Activated T-cell treated with anti-CD3 and anti-CD28 coated beads for 48 hours (primary cell): ENCODE data around the gene UBE2F.

Experiments used
- DNase-seq: peaks from one replicate; pipeline ENCODE4 v3.0.0-alpha.2; 2020; ENCODE audit warnings: low read depth

Gene UBE2F

DNA sequence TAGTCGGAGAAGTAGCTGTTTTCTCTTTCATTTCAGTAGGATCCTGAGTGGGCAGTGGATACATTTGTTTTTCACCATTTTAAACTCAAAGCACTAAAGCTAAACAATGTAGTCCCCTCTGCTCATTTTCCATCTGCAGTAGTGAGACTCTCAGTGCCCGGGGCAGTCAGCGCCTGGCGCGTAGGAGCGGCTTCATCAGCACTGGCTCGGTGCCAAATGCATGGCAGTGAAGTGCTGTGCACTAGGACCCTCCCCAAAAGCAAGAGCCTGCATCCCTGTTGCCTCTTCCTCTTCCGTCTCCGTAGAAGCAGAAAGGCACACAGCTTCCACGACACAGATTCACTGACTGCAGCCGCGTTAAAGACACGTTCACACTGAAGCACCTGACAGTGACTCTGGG is 114.3 kb downstream of the UBE2F start:
- DNase-seq = no peak

DNA sequence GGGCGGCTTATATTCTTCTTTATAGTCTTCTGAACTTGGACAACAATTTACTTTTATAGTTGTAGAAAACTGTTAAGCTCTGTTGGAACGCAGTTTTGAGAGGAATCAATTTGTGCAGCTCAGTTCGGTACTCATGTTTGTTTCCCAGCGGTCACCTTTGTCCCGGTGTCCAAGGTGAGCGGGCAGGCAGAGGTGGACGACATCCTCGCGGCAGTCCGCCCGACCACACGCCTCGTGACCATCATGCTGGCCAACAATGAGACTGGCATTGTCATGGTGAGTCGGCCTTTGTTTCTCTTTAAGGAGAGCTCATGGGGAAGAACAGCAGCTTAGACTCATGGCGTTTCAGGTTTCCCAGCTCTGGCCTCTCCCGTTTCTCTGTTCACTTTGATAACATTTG is 114.7 kb downstream of the UBE2F start:
- no peak for DNase-seq

DNA sequence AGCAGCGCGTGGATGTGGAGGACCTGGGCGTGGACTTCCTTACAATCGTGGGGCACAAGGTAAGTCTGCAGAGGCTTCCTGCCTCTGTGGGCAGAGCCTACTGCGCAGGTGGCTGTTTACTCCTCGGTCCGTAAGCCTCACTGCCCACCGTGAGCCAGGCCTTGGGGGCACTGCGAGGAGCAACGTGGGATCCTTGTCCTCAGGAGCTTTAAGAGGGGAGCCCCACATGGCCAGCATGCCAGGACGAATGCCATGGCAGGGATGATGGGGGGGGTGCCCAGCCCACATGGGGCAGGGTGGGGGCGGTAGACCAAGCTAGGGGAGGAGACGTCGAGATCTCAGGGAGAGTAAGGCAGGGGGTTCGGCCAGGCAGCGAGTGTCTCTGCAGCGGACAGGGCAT is 115.3 kb downstream of the UBE2F start:
- no peak for DNase-seq

DNA sequence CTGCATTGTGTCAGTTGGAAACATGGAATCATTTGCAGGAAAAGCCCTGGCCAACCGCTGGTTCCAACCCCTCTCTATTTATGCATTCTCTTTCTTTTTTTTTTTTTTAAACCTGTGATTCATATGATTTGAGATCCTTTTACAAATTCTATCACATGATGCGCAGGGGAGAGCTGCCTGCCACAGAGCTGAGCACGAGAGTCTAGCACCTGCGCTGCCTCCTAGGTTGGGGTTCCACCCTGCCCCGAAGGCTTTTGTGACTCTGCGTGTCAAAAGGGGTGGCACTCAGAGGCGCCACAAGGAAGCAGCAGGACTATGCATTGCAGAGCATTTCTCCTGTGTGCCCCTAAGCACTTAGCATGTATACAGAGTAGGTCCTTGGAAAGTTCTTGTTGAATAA is 116.0 kb downstream of the UBE2F start:
- no peak for DNase-seq

DNA sequence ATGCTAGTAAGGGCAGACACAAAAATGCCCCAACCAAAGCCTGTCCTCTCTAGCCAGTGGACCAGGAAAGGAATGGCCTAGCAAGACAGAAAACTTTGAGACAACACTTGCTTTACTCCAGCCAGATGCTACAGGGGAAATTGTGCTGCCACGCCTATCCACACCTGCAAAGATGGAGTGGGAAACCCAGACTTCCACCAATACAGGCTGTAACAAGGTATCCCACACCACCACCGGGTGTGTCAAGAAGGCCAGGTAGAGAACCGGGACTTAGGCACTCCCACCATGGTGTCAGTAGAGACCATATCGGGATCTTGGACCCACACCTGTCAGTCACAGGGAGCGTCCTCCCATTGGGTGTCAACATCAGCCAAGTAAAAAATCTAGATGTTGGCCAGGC is 117.1 kb downstream of the UBE2F start:
- DNase-seq = no peak

DNA sequence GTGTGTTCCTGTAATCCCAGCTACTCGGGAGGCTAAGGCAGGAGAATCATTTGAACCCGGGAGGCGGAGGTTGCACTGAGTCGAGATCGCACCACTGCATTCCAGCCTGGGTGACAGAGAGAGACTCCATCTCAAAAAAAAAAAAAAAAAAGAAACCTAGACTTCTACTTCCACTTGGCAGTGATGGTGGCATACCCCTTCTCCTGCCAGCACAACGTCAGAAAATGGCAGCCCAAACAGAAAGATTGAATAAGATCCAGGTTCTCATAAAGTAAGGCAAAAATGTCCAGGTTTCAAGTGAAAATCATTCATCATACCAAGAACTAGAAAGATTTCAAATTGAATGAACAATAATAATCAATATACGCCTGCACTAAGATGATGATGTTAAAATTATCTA is 117.9 kb downstream of the UBE2F start:
- no peak for DNase-seq

DNA sequence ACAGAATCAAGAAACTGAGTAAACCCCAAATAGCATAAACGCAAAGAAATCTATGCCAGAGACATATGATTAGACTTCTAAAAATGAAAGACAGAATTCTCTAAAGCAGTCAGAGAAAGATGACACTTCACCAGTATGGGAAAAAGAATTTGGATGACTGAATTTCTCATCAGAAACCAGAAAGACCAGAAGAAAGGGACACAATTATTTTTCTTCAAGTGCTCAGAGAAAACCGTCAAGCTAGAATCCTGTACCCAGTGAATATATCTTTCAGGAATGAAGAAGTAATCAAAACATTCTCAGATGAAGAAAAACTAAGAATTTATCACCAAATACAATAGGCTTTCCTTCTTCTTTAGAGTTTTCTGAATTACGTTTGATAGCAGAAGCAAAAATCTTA is 119.1 kb downstream of the UBE2F start:
- DNase-seq = no peak

DNA sequence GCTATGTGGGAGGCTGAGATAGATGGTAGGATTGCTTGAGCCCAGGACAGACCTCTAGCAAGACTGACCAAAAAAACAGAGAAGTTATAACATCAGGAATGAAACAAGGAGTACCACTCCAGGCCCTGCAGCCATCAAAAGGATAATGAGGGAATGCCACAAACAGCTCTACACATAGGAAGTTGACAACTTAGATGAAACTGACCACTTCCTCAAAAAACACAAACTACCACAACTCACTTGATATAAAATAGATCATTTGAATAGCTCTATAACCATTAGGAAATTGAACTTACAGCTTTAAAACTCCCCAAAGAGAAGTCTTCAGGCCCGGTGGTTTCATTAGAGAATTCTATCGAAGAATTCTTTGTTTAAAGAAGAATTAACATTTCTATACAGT is 120.4 kb downstream of the UBE2F start:
- DNase-seq = no peak

DNA sequence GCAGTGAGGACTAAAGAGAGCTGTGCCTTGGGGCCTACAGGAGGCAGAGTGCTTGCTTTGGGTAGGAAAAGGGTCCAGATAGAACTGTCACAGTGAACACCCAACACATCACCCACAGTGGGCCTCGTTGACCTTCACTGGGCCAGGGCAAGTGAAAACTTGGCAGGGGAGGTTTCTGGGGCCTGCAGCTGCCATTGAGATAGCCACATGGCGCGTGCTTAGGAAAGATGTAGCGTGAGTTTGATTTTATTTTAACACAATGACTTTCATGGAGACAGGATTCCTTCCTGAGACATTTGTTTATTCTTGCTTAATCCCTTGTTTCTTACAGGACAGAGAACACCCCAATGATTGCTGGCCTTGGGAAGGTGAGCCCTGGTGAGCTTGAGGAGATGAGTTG is 124.1 kb downstream of the UBE2F start:
- no peak for DNase-seq

DNA sequence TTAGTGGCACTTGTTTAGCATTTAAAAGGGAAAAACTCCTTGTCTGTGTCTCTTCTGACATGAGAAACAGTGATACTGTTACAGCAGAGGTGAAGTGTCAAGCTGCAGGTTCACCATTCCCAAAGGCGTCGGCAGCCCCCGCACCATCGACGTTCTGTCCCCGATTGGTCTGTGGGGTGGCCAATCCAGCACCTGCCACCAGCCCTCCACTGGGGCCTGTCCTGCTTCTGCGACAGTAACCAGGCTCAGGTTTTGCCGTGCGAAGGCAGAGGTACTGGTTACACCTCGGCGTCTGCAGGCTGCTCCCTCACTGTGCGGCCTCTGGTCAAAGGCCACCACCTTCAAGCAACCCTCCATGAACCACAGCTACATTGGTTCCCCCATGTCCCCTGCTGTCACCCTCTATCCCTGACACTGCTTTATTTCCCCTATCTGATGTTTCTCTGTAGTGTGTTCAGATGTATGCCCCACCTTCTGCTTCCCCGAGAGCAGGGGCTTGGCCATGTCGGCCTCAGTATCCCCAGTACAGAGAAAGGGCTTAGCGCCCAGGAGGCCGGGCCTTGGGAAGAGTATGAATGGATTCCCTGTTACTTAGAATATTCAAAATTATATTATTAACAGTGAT is 124.7 kb downstream of the UBE2F start:
- no peak for DNase-seq
